Measurements from ENCODE around the gene ZBTB46.
A peak's percentile ranks its signal among the peaks of the same experiment; 100 is the strongest.

The ZBTB46 gene

DNA sequence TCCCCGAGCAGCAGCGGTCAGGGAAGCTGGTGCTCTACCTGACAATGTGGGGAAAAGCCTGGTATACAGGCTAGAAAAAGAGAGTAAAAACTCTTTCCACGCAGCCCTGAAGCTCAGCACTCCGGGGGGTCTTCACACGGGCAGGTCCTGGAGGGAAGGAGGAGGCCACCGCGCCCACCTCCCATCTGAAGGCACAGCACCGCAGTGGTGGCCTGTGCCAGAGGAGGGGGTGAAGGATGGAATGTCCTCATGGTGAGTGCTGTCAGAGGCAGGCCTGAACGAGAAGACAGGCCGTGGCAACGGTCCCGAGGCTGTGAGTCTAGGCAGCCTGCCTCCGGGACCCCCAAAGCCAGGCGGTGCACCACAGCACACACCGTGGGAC, 85.6 kb downstream of the ZBTB46 start:
- DNase-seq (ENCODE audit: low read depth) = no peak

- no peak for DNase-seq (ENCODE audit: low read depth)
These were observed 86.3 kb downstream of the ZBTB46 start for GRCh38 chr20:63744574-63745423.

GRCh38 chr20:63744158-63744557, 86.9 kb downstream of the ZBTB46 start:
- no peak for DNase-seq (ENCODE audit: low read depth)

GRCh38 chr20:63743210-63743970, 87.7 kb downstream of the ZBTB46 start:
- DNase-seq (ENCODE audit: low read depth) = no peak

GRCh38 chr20:63742381-63743024, 88.6 kb downstream of the ZBTB46 start:
- no peak for DNase-seq (ENCODE audit: low read depth)

- no peak for DNase-seq (ENCODE audit: low read depth)
These were observed 89.2 kb downstream of the ZBTB46 start for GRCh38 chr20:63741676-63742380.

GRCh38 chr20:63741354-63741675, 89.7 kb downstream of the ZBTB46 start:
- no peak for DNase-seq (ENCODE audit: low read depth)

GRCh38 chr20:63740627-63741353, 90.3 kb downstream of the ZBTB46 start:
- DNase-seq (ENCODE audit: low read depth) = peak; percentile 91

DNA sequence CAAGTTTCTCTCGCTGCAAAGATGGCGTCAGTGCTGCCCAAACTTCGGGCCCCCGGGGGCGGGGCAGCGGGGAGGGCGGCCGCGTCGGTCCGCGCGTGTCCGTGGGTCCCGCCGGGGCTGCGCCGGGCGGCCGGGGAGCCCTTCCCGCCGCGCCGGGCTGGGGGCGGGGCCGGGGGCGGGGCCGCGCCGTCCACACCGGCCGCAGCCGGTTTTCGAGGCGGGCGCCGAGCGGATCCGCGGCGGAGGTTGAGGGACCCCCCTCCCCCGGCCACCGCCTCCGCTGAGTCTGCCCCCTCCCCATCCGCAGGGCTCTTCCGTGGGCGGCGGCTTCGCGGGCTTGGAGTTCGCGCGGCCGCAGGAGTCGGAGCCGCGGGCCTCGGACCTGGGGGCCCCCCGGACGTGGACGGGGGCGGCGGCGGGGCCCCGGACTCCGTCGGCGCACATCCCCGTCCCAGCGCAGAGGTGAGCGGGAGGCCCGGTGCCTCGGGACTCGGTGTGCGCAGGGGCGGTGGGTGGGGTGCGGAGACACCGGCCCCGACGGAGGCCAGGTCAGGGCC, 90.9 kb downstream of the ZBTB46 start:
- peak; percentile 20 for DNase-seq (ENCODE audit: low read depth)

DNA sequence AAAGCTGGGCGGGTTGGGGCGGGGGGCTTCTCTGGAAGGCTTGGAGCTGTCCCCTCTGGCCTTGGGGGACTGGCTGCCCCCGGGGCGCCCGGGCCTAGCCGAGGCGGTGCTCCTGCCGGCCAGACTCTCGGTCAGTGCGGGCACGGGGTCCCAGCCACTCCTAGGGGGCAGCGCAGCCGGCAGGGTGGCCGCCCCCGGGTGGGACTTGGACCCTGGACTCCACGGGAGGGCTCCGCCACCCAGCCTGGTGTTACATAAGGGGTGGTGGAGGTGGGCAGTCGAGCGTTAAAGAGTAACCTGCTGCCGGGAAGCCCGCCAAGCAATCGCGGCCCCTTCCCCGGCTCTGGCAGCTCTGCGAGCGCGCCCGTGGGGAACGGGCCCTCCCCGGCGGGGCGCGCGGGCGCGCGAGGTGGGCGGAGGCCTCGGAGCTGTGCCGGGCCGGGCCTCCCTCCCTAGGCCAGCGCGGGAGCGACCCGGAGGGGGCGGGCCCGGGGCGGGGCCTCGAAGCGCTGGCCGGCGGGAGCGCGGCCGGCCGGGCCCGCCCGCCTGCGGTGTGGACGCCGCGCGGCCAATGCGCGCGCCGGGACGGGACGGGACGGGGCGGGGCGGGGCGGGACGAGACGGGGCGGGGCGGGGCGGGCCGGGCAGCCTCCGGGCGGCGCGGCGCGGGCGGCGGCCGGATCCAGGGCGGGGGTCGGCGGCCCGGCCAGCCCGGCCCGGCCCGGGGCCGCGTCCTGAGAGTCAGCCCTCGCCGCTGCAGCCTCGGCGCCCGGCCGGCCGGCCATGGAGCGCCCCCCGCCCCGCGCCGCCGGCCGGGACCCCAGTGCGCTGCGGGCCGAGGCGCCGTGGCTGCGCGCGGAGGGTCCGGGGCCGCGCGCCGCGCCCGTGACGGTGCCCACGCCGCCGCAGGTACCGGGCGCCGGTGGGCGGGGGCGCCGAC, 91.7 kb downstream of the ZBTB46 start, which contains the start of gene SLC2A4RG:
Gene SLC2A4RG (plus strand): TSS at position 647 of the 940 bp plus-strand sequence. CDS start 137 bp downstream, at position 784.
- peak; percentile 26 for DNase-seq (ENCODE audit: low read depth)

- no peak for DNase-seq (ENCODE audit: low read depth)
These were observed 92.4 kb downstream of the ZBTB46 start for GRCh38 chr20:63738687-63739129.

GRCh38 chr20:63737945-63738686, 92.9 kb downstream of the ZBTB46 start:
- DNase-seq (ENCODE audit: low read depth) = no peak

DNA sequence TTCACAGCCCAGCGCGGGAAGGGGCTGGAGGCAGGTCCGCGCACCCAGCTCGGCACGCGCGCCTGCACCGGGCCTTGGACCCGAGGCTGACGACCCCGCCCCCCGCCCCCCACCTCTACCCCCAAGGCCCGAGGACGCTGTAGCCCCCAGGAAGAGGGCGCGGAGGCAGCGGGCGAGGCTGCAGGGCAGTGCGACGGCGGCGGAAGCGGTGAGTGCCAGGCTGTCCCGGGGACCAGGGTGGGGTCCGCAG, 93.4 kb downstream of the ZBTB46 start:
- DNase-seq (ENCODE audit: low read depth) = no peak

DNA sequence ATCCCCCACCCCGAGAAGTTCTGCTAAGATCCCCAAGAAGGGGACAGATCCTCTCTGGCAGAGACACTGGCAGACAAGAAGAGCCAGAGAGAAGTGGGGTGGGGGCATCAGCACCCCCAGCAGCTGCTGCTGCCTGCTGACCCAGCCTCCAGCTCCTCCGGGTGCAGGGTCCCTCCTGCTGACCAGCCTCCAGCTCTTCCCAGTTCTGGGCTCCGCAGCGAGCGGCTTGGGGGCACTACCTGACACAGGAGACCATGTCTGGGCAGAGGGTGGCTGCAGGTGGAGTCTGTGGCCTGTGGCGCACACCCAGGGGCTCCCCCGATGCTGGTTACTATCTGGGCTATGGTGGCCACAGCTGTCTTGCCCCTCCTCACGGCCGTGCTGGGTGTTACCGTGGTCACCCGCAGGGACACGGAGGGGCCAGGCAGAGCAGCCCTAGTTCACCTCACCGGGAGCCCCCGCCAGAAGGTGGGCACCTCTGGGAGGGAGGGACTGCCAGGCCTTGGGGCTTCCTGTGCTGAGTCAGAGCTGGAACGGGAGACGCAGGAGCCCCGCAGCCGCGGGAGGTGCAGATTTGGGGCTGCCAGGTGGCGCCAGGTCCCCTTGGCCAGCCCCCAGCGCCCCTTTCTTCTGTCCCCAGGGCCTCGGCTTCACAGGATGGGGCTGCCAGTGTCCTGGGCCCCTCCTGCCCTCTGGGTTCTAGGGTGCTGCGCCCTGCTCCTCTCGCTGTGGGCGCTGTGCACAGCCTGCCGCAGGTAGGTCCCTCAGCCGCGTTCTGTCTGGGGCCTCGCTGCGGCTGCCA, 94.0 kb downstream of the ZBTB46 start:
- no peak for DNase-seq (ENCODE audit: low read depth)

DNA sequence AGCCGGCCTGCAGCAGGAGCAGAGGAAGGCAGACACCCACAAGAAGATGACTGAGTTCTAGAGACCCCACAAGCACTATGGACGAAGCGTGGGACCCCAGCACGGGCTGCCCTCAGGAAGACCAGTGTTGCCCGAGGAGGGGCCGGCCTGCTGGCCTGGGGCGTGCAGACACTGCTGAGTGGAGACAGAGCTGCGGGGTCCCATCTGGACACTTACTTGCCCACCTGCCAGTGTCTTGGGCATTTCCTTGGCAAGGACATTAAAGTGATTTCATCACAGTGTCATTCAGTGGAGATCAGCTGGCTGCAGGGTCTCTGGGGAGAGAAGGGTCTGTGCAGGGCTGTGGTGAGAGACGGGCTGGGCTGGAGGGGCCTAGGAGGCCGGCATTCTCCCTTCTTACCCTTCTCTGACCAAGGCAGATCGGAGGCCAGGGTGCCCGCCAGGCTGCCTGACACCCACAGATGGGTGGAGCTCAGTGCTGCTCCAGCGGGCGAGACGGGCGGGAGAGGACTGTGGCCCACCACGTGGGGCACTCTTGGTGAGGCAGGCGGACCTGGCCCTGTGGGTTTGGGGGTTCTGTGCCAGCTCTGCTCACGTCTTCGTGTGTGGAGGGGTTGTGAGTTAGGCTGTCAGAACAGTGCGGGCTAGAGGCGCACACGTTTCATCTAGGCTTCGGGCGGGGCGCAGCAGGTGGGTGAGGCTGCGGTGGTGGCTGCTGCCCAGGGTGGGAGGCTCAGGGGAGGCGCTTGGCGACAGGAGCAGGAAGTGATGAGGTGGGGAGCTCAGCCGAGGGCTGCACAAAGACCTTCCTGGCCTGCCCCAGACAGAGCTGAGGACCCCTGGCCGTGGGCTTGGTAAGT, 95.0 kb downstream of the ZBTB46 start, which contains the start of gene LIME1:
Gene LIME1 (plus strand): TSS at position 806 of the 860 bp plus-strand sequence. CDS start 886 bp downstream, outside the sequence.
- DNase-seq (ENCODE audit: low read depth) = no peak

GRCh38 chr20:63734946-63735858, 95.9 kb downstream of the ZBTB46 start:
- DNase-seq (ENCODE audit: low read depth) = no peak

Measured in fibroblast of the conjunctiva (primary cell).